EL (cell line): ENCODE measurements around the gene SHC1.
"Not testable (repeated sequence)": the region's sequence is repeated elsewhere in the genome, so short reads cannot be mapped to it uniquely, and the experiment has no call there.

ENCODE experiments used
- DNase-seq: peaks from one replicate; pipeline ENCODE4 v3.0.0-alpha.2; 2016

SHC1 gene

DNA sequence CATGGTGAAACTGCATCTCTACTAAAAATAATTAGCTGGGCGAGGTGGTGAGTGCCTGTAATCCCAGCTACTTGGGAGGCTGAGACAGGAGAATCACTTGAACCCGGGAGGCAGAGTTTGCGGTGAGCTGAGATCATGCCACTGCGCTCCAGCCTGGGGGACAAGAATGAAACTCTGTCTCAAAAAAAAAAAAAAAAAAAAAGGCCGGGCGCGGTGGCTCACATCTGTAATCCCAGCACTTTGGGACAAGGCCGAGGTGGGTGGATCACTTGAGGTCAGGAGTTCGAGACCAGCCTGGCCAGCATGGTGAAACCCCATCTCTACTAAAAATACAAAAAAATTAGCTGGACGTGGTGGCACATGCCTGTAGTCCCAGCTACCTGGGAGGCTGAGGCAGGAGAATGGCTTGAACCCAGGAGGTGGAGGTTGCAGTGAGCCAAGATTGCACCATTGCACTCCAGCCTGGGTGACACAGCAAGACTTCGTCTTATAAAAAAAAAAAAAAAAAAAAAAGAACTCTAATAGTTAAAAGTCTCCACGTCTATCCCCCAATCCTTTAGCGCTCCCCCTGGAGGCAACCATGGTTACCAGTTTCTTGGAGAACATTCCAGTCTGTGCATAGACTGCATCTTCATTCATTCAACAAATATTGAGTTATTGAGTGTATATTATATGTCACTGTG lies 24.9 kb upstream of the SHC1 start:
- DNase-seq = peak; percentile 81

DNA sequence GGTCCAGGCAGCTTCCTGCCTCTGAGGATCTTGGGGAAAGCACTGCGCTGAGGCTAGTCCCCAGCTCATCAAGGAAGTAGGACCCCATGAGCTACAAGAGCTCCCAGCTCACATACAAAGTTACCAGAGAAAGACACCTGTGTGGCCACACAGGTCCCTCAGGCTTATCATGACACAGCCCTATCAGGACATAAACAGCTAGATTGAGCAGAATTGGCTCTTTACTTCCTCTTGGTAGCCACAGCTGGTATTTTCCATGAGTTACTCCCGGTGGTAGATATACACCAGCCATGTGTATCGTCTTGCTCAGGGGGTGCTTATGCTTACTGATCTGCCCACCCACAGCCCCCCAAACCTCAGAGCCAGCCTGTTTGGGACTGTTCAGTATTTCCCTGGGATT lies 24.0 kb upstream of the SHC1 start:
- no peak for DNase-seq

GRCh38 chr1:154994269-154994587 lies 23.7 kb upstream of the SHC1 start:
- no peak for DNase-seq

DNA sequence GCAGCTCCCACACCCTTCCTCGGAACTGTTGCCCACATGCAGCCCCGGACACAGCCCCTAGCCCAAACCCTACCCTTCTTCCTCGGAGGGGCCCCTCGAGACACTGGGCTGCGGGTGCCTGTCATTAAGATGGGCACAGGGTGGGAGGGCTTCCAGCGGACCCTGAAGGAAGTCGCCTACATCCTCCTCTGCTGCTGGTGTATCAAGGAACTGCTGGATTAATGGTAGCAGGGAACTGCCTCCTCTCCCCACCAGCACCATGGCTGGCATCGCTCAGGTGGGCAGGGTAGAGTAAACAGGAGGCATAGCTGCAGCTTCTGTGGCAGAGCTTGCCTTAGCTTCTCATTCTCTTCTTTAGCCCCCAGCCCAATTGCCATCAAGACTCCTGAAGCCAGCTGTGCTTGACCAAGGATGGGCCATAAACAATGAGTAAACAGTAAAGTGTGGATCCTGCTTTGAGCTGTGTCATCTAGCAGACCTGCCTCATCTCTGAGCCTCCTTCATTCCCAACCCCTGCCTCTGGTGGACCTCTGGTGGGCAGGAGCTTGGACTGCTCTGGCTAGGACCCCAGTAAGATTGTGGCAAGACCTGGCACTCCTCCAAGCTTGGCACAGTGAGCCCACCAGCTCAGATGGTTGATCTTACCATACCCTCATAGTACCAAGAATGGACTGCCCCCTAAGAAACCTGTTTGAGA lies 23.2 kb upstream of the SHC1 start, which contains the start of gene LENEP:
TSS of gene LENEP (plus strand) at position 15 of the 697 bp plus-strand sequence. CDS start at position 37, 22 bp downstream.
- DNase-seq = no peak

DNA sequence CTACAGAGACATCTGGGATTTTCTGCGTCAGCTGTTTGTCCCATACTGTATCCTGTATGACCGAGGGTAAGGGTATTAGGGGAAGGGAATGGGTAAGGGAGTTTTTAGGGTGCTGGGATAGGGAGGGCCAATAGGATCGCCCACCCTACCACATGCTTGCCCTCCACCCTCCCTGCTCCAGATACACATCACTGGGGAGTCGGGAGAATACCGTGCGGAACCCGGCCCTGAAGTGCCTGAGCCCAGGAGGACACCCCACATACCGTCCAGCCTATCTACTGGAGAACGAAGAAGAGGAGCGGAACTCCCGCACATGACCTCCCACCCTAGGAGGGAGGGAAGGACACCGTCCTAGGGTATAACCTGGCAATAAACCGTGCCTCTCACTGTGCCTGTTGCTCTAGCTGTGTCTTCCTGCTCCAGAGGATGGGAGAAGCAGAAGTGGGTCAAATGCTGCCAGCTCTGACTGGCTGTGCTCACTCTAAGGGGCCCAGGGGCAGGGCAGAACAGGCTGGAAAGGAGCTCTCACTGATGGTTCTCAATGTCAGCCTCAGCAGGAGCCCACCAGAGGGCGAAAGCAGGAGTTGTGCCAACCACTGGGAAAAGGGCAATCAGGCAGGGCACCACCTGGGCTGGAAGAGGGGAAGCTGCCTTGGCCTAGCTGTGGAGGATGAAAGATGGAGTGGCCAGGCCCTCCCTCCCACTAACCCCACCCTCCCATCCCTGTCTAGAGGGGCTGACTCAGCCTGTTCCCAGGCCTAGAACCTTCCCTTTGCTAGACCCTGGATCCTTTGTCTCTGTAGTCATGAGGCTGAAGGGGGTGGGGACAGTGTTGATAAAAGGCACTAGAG lies 22.4 kb upstream of the SHC1 start:
- DNase-seq = peak; percentile 46

DNA sequence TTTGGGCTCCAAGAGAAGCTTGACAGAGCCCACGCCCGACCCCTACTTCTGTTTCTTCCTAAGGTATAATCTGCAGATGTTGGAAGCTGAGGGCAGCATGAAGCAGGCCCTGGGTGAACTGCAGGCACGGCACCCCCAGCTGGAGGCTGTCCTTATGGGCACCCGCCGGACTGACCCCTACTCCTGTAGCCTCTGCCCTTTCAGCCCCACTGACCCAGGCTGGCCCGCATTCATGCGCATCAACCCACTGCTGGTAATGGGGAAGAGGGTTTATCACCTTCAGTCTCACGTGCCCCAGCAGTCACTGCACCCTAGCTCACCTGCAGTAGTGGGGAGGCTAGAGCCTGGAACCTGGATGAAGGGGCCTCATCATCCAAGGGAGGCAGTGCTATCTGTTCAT lies 19.7 kb upstream of the SHC1 start:
- no peak for DNase-seq

DNA sequence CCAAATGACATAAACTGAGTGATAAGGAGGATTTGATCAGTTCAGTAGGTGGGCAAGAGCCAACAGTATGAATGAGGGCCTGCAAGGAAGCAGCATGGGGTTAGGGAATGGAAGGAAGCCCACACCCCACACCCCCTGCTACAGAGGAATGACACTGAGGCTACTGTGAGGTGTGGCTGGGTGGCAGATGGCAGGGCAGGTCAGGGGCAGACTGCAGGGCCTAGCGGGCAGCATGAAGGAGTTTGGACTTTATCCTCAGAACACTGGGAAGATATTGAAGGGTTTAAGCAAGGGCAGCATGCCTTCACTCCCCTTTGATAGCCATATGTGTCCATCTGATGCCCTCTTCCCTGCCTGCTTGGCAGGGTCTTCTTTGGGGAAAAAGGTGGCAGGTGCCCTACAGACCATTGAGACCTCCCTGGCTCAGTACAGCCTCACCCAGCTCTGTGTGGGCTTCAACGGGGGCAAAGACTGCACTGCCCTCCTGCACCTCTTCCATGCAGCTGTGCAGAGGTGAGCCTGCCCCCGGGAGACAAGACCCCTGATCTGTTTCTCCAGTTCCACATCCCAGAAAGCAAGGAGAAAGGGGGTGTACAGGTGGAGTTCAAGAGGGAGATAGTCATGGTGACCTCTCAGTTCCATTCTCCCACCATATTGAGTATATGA lies 18.8 kb upstream of the SHC1 start:
- no peak for DNase-seq

- DNase-seq = no peak
These were observed 17.8 kb upstream of the SHC1 start for GRCh38 chr1:154988058-154988954.

DNA sequence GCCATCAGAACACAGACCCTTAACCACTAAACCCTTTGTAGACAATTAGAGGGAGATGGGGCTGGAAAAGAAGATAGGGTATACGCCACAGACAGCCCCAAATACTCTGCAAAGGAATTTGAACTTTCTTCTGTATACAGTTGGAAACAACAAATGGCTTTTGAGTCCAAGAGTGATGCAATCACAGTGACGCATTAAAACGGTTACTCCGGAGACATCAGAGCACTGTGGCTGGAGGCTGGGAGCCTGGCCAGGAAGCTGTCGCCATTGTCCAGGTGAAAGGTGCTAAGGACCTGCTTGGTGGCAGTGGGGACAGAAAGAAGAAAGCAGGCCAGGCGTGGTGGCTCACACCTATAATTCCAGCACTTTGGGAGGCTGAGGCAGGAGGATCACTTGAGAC lies 16.8 kb upstream of the SHC1 start:
- DNase-seq = no peak

- not testable (repeated sequence) for DNase-seq
These were observed 16.2 kb upstream of the SHC1 start for GRCh38 chr1:154986736-154987135.

DNA sequence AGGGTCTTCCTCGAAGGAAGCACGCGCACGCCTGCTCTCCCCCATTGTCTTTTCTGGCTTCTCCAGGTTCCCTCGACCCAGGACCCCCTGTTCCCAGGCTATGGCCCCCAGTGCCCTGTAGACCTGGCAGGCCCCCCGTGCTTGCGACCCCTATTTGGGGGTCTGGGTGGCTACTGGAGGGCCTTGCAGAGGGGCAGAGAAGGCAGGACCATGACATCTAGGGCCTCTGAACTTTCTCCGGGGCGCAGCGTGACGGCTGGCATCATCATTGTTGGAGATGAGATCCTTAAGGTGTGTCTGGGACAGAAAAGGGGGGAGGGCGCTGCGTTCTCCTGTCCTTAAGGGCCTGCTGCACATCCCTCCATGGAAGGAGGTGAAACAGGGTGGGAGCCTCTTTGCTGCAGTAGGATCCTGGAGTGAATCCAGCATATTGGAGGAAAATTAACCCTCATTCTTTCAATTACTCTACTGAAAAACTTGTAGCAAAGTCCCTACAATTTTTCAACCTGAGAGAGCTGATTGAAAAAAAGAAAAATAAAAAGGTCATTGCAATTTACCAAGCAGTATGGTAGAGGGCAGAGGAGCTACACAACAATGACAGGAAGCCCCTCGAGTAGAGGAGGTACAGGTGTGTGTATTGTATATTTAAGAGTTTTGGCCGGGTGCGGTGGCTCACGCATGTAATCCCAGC lies 13.4 kb upstream of the SHC1 start:
- no peak for DNase-seq

DNA sequence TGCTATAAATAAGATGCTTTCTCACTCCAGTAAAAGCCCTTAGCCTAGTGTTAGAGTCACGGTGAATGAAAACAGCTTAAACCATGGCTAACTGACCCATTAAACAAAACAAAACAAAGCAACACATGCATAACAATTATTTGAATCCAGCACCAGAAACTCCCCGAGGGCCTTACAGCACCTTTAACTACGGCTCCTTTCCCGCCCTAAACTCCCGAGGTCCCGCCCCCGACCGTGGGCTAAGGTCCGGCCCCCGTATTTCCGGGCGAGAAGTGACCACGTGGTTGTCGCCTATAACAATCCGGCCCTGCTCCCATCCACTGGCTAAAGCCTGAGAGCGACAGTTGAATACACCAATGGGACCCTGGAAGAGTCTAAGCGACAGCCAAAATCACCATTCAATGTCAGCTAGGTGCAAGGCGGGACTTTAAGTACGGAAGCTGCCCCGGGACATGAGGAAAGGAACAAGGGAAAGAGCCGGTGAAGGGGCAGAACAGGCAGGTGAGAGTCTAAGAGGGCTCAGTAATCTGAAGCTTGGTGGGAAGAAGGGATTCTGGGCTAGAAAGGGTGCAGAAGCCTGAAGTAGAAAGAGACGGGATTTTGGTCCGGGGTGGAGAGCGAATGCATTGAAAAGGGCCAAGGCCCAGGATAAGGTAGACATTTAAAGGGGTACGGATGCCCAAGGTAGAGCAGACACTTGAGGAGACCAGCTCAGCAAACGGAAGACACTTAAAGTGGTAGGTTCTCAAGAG lies 12.5 kb upstream of the SHC1 start, which contains the start of gene FLAD1:
TSS of gene FLAD1 (plus strand) at position 448 of the 752 bp plus-strand sequence. CDS start 351 bp downstream, outside the sequence.
- peak; percentile 100 for DNase-seq

DNA sequence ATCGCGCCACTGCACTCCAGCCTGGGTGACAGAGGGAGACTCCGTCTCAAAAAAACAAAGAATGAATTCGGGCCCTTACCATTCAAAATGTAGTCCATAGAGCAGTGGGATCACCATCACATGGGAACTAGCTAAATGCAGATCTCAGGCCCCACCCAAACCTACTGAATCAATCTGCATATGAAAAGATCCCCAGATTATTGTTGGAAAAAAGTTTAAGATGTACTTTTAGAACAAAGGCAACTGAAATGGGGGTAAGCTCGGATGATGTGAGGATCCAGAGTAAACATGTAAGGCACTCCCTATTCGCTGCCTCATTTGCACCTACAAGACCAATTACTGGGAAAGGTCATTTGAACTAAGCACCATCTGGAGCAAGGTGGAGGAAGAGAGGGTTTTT lies 11.8 kb upstream of the SHC1 start:
- DNase-seq = no peak

DNA sequence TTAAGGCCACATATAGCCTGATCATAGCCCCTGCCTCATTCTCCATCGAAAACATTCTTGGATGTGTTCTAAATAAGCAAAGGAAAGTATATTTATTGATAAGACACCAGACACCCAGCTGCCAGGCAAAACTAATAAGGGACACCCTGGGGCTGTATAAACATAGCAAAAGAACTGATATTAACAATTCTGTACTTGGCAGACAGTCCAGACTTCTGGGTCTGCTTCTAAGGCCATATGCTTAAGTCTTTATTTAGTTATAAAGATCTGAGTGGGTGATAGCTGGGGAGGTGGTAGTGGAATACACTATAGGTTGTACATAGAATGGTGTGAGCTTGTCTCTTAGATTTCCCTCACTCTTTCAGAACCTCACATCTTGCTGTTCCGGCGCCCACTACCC lies 7.8 kb upstream of the SHC1 start:
- no peak for DNase-seq

DNA sequence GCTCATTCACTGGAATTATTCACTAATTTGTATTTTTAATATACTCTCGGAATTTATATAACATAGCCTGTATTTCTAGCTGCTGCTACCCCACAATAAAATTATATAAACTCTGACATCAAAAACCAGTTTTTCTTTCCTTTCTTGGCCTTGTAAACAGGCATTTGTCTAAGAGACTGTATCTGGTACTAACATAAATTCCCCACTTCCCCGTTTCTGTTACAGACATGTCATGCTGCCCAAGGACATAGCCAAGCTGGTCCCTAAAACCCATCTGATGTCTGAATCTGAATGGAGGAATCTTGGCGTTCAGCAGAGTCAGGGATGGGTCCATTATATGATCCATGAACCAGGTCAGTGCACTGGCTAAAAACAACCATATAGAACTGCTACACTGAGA lies 7.2 kb upstream of the SHC1 start:
- not testable (repeated sequence) for DNase-seq

DNA sequence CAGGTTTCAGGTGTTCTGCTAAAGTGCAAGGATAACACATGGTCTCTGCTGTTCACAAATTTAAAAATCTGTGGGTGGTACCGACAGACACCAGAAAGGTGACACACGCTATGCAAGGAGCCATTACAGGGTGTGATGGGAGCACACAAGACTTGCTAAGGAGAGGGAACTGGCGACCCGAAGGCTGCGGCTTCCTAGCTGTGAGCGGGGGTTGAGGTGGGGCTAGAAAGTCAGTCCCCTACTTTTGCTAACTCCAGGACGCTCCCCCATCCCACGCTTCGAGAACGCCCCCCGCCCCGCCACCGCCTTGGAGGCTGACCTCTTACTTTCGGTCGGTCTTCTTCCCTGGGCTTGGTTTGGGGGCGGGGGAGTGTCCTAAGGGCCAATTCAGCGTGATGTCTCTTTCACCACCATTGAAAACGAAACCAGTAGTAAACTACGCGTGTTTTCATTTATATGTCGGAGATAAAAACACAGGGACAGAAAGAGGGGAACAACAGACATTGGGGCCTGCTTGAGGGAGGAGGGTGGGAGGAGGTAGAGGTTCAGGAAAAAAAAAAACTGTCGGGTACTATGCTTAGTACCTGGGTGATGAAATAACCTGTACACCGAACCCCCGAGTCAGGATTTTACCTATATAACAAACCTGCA lies 5.0 kb upstream of the SHC1 start:
- DNase-seq = peak; percentile 65

DNA sequence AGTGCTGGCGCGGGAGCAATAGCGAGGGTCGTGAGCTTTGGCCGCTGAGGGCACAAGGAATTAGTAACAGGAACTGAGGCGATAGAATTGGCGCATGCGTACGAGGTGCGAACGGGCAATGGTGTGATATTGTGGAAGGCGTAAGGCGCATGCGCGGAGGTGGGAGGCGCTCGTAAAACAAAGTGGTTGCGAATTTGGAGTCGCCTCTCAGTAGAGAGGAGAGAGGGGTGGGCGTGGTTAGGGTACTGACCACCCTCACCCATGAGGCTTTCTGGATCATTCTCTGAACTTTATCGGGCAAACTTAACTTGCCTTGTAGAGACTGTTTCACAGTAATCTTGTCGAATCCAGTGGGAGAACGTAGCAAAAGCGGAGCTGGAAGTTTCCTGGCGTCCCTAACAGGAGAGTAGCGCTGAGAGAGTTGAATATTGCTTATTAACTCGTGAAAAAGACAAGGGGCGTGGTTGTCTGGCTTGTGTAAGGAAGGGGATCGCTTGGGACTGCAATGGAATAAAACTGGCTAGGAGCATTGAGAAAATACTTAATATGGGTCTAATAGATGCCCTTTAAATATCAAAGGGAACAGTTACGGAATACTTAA lies 4.4 kb upstream of the SHC1 start:
- peak; percentile 97 for DNase-seq

GRCh38 chr1:154974102-154974807 lies 3.7 kb upstream of the SHC1 start, which contains the start of gene CKS1B:
Gene CKS1B, plus strand, starts transcription at chr1:154974681. Its CDS starts 65 bp downstream, at chr1:154974746.
- peak; percentile 100 for DNase-seq
